WERI-Rb-1 (cell line): ENCODE results near the gene KIF5A.
"Not testable (repeated sequence)": the region's sequence is repeated elsewhere in the genome, so short reads cannot be mapped to it uniquely, and the experiment has no call there.

Source experiments
- DNase-seq: peaks from one replicate; pipeline ENCODE4 v3.0.0-alpha.2; 2020
- H3K27ac ChIP-seq: fragments of 250-450 bp; sonication (Bioruptor Pico); 2 replicates; pipeline ENCODE4 v1.5.1; 2020; ENCODE audit warnings: mild to moderate bottlenecking, moderate library complexity
- H3K27me3 ChIP-seq: fragments of 250-450 bp; sonication (Bioruptor Pico); 2 replicates; pipeline ENCODE4 v1.5.1; 2021; ENCODE audit warnings: mild to moderate bottlenecking, low read depth, moderate library complexity; ENCODE audit not compliant: insufficient read depth, severe bottlenecking
- H3K36me3 ChIP-seq: fragments of 250-450 bp; sonication (Bioruptor Pico); 2 replicates; pipeline ENCODE4 v1.5.1; 2020; ENCODE audit warnings: mild to moderate bottlenecking, moderate library complexity
- H3K4me3 ChIP-seq: 2 replicates; pipeline ENCODE4 v1.5.1; 2011; ENCODE audit warnings: low read depth, mild to moderate bottlenecking, control low read depth, low read length
- H3K9me3 ChIP-seq: fragments of 250-450 bp; sonication (Bioruptor Pico); 2 replicates; pipeline ENCODE4 v1.5.1; 2021; ENCODE audit warnings: mild to moderate bottlenecking, moderate library complexity; ENCODE audit not compliant: severe bottlenecking
- TF ChIP-seq, protein P1 (sequence below): IDR thresholded peaks from 2 replicates; pipeline ENCODE4 v1.5.1; 2011; ENCODE audit warnings: low read depth, mild to moderate bottlenecking, control low read depth, inconsistent platforms, low read length

KIF5A gene

GRCh38 chr12:57585156-57585555 is 35.3 kb downstream of the KIF5A start:
- DNase-seq = no peak
- Histone ChIP-seq H3K27me3 (no peaks in the 10 kb centered on the region), H3K9me3 (no peaks in the 10 kb centered on the region), H3K27ac (no peak overlapping the region), H3K4me3 (no peak overlapping the region), H3K36me3 (peaks cover 21% of the 10 kb centered on the region)
- TF ChIP-seq, protein P1, sequence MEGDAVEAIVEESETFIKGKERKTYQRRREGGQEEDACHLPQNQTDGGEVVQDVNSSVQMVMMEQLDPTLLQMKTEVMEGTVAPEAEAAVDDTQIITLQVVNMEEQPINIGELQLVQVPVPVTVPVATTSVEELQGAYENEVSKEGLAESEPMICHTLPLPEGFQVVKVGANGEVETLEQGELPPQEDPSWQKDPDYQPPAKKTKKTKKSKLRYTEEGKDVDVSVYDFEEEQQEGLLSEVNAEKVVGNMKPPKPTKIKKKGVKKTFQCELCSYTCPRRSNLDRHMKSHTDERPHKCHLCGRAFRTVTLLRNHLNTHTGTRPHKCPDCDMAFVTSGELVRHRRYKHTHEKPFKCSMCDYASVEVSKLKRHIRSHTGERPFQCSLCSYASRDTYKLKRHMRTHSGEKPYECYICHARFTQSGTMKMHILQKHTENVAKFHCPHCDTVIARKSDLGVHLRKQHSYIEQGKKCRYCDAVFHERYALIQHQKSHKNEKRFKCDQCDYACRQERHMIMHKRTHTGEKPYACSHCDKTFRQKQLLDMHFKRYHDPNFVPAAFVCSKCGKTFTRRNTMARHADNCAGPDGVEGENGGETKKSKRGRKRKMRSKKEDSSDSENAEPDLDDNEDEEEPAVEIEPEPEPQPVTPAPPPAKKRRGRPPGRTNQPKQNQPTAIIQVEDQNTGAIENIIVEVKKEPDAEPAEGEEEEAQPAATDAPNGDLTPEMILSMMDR = no peak

GRCh38 chr12:57586128-57586527 is 36.3 kb downstream of the KIF5A start:
- Histone ChIP-seq H3K9me3 (no peaks in the 10 kb centered on the region), H3K36me3 (peaks cover 15% of the 10 kb centered on the region; the same call in 1 of the 2 replicates), H3K27ac (no peak overlapping the region), H3K4me3 (no peak overlapping the region), H3K27me3 (no peaks in the 10 kb centered on the region)
- no peak for DNase-seq
- TF ChIP-seq, protein P1 = no peak

DNA sequence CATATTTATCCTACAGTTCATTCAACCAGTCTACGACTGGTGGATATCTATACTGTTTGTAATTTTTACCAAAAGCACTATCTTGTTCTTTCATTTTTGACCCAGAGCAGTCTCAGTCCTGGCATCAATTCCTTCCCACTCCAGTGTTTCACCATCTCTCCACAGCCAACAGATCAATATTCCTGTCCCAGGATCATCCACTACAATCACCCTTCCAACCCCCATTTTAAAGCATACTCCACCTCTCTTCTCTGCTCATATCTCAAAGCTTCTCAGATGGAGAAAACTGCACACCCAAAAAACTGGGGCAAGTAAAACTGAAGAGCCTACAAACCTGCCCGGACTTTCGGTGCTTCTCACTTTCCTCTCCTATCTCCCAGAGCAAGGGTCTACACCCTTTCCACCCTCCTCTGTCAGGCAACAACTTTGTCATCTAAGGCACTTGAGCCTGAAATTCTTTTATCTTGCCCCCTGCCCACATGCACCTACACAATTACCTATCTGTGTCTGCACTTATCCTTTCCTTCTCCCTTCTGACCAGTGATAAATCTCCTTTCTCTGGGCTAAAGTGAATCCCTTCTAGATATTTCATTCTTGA is 37.1 kb downstream of the KIF5A start:
- Histone ChIP-seq H3K9me3 (no peaks in the 10 kb centered on the region), H3K27ac (no peak overlapping the region), H3K27me3 (no peaks in the 10 kb centered on the region), H3K36me3 (peaks cover 7% of the 10 kb centered on the region; the same call in 1 of the 2 replicates), H3K4me3 (no peak overlapping the region)
- DNase-seq = no peak
- TF ChIP-seq, protein P1 = no peak

GRCh38 chr12:57588951-57589610 is 39.2 kb downstream of the KIF5A start:
- not testable (repeated sequence) for DNase-seq, H3K27me3 ChIP-seq, H3K36me3 ChIP-seq, H3K4me3 ChIP-seq, H3K9me3 ChIP-seq, H3K27ac ChIP-seq

DNA sequence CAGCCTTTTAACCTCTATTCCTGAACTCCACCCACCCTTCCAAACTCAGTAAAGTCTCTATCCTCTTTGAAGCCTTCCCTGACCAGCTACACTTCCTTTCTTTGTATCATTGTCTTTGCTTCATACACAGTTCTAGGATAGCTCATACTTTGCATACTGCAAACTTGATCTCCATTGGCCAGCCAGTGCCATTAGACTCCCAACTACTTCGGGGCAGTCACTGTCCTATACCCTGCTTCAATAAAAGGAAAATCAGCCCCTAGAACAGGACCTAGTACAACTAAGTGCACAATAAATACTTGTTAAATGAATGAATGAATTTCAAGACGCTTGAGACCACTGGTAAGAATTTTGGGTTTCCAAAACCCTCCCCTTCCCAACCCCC is 40.6 kb downstream of the KIF5A start:
- TF ChIP-seq, protein P1 = no peak
- no peaks in the 10 kb centered on the region for H3K27me3 ChIP-seq
- peak overlapping the region; percentile 71 for H3K27ac ChIP-seq
- peaks cover 12% of the 10 kb centered on the region for H3K36me3 ChIP-seq
- no peak for DNase-seq
- H3K4me3 ChIP-seq = peak overlapping the region; percentile 69
- no peaks in the 10 kb centered on the region for H3K9me3 ChIP-seq

DNA sequence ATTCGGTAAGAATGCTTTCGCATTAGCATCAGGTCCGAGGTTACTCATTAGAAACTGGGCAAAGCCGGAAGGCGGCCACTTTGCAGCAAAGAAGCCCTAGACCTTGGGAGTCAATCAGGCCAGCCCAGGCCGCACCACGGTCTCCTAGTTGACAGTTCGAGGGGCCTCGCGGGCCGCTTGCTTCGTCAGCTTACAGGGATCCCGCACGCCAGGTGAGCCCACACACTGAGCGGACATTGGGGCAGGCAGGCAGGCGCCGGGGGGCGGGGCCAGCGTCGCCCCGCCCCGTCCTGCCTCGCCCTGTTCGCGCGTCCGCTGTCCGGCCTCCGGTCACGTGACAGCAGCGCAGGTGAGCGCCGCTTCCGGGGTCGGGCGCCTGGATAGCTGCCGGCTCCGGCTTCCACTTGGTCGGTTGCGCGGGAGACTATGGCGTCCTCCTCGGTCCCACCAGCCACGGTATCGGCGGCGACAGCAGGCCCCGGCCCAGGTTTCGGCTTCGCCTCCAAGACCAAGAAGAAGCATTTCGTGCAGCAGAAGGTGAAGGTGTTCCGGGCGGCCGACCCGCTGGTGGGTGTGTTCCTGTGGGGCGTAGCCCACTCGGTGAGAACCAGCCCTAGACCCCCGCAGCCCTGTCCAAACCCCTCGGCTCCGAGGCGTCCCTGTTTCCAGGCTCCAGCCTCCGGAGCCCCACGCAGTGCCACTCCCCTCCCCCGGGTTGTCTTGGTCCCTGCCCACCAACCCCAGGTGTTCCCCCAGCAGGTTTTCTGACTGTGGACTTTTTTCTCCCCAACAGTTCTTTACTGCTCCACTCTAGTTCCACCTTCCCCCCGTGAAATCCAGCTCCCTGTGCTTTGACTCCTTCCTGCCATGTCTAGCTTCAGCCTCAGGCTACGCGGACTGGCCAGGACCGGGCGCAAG is 41.3 kb downstream of the KIF5A start, which contains the start of gene PIP4K2C:
PIP4K2C (plus strand) TSS at position 329 of the 918 bp plus-strand sequence; CDS start at position 427, 98 bp downstream.
- peak; percentile 82 for DNase-seq
- Histone ChIP-seq H3K27ac (peak within 1 kb of the TSS; percentile 71), H3K27me3 (no peaks in the 10 kb centered on the region), H3K4me3 (peak within 1 kb of the TSS; percentile 69), H3K9me3 (no peaks in the 10 kb centered on the region), H3K36me3 (peaks cover 17% of the 10 kb centered on the region)
- TF ChIP-seq, protein P1 = no peak
